Raji (cell line): ENCODE results near the gene MFSD12.
A peak's percentile ranks its signal among the peaks of the same experiment; 100 is the strongest.

Source experiments
- POLR2A ChIP-seq: IDR thresholded peaks from 2 replicates; pipeline ENCODE4 v1.6.1; 2011; ENCODE audit warnings: low read depth, low read length, control low read depth; ENCODE audit not compliant: insufficient read depth

Gene MFSD12

DNA sequence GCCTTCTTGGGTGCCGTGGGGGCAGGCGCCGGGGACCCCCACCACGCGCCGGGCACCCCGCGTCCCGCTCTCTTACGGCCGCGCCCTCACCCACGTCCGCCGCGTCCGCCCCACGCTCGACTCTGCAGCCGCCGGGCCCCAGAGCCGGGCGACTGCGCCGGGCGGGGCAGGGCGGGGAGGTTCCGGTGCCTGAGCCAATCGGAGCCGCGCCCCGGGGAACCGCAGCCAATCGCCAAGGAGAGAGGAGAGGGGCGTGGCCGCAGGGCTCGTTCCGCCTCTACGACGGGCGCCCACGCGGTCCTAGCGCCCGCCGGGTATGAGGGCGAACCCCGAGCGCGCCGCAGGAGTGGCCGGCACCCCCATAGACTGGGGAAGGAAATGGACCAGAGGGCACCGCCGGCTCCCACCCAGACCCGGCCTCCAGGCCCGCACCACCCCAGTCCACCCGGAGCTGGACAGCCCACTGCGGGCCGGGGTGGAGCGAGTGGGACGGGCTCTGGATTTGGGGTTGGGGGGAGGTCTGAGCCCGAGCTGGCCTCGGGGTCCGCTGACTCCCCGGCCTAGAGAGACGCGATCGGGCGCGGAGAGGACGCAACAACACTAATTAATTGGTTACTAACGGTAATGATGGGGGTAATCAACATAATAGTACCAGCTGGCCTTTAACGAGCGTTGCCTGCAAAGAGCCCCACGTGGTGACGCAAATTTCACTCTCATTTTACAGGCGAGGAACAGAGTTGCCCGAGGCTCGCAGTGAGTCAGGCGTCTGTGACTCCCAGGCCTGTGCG, at the start of gene MFSD12:
Gene MFSD12, minus strand, starts transcription at position 126 of the 788 bp plus-strand sequence. CDS start 183 bp downstream, outside the sequence.
- TF ChIP-seq POLR2A = peak; percentile 67

DNA sequence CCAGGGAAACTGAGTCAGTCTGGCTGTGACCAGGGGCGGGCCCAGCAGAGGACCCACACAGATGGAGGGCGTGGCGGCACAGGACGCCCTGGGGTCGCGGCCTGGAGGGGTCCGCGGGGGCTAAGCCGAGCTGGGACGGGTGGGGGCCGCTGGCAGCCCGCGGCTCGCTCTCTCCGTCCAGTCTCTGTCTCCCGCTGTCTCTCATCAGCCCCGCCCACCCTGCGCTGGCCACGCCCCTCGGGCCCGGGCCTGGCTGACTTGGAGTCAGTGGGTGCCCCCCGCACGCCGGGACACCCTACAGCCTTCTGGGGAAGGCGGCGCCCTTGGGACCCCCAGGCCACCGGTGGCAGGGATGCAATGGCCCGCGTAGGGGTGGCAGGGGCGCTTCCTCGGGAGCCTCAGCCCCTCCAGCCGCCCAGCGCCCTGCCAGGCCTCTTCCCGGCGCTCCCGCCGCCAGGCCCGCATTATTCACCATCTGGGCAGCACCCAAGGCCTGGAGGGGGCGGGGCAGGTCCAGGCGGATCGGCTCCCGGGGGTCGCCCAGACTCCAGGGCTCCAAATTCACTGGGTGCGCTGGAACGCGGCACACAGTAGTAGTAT, 49.4 kb upstream of the MFSD12 start, which contains the start of gene TBXA2R:
Gene TBXA2R, minus strand, starts transcription at position 186 of the 600 bp plus-strand sequence. CDS start 6,241 bp downstream, outside the sequence.
- TF ChIP-seq POLR2A = no peak

DNA sequence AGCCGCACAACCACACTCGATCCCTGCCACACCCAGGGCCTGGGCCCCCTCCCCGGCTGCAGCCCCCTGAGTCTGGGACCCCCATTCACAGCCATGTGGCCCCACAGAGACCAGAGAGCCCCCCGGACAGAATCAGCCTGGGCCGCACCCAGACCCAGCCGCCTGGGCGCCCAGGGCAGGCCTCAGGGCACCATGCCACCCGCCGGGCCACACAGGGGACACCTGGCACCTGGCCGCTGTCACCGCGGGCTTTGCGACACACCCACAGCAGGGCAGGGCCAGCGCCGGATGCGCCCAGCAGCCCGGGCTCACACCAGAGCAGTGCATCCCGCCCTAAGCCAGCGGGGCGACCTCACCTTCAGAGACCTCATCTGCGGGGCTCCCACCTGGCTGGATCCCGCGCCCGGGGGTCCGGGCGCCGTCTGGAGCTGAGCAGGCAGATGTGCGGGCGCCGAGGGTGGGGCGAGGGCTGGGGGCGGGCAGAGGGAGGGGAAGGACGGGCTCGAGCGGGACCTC, 48.8 kb upstream of the MFSD12 start:
- TF ChIP-seq POLR2A = no peak

GRCh38 chr19:3605770-3606169, 48.4 kb upstream of the MFSD12 start:
- TF ChIP-seq POLR2A = no peak

DNA sequence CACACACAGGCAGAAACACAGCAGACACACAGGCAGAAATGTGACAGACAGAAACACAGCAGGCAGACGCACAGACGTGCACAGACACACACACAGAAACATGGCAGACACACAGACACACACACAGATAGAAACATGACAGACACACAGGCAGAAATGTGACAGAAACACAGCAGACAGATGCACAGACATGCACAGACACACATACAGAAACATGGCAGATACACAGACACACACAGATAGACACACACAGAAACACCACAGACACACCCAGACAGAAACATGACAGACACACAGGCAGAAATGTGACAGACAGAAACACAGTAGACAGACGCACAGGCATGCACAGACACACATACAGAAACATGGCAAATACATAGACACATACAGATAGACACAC, 48.0 kb upstream of the MFSD12 start:
- no peak for TF ChIP-seq POLR2A

- TF ChIP-seq POLR2A = no peak
These were observed 47.6 kb upstream of the MFSD12 start for GRCh38 chr19:3604987-3605343.

DNA sequence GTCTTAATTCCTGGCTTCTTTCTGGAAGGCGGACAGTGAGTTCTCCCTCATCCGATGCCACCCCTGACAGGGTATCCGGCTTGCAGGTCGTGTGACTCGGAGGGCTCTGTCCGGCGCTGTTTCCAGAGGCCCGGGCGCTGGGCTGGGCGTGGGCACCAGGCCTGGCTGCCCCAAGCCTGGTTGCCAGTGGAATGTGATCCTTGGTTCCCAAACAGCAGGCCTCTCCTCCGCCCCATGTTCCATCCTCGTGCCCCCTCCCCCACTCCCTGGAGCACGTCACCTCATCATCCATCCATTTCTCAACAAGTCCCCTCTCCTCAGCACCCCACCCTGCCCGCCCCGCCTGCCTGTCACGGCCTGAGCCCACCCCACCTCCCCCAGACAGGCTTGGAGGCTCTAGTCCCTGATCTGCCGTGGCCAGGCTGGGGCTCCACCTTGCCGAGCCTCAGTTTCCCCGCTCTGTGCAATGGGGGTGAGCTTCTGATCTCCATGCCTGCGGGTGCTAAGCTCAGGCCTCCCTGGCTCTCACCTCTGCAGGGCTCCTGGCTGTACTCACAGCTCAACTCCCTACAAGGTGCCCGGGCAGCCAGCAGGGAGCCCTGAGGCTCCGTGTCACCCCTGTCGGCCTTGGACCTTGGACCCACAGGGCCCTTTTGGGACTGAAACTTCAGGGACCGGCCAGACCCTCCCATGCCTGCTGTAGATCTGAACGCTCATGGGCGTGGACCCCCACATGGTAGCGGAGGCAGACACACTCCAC, 47.0 kb upstream of the MFSD12 start:
- TF ChIP-seq POLR2A = no peak

GRCh38 chr19:3603121-3603811, 45.9 kb upstream of the MFSD12 start:
- no peak for TF ChIP-seq POLR2A

- TF ChIP-seq POLR2A = no peak
These were observed 43.6 kb upstream of the MFSD12 start for GRCh38 chr19:3601021-3601420.

DNA sequence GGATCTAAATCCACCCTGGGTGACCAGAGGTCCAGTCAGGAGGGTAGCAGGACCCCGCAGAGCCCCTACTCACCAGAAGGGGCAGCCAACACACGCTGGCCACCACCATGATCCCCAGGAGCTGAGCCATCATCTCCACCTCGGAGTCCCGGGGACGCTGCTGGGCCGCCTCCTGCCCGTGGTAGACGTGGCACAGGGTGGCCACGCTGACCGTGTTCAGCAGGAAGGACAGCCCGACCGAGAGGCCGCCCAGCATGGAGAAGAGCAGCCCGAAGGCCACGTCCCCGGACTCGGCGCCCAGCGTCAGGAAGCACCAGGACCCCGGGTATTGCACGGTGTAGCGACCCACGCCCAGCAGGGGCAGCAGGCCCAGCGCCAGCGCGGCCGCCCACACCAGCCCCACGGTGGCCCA, 42.4 kb upstream of the MFSD12 start:
- TF ChIP-seq POLR2A = no peak

DNA sequence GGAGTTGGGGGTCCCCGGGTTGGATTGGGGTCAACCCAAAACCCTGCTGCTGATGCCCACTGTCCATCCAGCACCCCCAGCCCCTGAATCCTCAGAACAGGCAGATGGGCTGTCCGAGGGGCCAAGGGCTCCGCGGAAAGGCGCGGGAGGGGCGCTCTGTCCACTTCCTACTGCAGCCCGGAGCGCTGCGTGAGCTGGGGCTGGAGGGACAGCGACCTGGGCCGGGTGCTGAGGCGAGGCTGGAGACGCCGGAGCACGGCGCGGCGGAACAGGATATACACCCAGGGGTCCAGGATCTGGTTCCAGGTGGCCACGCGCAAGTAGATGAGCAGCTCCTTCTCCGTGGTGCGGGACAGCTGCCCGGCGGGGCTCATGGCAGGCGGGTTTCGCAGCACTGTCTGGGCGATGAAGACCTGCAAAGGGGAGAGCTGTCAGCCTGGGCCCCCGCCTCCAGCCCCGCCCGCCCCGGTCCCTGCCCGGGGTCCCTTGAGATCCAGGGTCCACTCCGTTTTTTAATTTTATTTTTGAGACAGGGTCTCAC, 38.2 kb upstream of the MFSD12 start:
- TF ChIP-seq POLR2A = no peak

DNA sequence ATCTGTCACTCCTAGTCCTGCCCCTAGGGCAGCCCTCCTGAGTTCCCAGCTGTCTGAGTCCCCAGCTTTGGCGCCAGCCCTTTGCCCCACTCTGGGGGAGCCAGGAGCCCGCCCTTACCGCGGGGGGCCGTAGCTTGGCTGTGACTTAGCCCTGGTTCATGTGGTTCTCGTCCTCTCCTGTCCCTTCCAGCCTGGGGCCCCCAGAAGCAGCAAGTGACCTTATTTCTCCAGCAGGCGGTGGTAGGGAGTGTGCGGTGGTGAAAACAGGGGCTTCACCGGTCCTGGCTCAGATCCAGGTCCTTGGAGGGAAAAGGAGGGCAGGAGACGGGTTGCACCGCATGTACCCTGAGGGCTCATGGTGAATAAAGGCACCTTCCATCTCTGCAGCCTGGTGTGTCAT, 35.8 kb upstream of the MFSD12 start:
- TF ChIP-seq POLR2A = no peak

DNA sequence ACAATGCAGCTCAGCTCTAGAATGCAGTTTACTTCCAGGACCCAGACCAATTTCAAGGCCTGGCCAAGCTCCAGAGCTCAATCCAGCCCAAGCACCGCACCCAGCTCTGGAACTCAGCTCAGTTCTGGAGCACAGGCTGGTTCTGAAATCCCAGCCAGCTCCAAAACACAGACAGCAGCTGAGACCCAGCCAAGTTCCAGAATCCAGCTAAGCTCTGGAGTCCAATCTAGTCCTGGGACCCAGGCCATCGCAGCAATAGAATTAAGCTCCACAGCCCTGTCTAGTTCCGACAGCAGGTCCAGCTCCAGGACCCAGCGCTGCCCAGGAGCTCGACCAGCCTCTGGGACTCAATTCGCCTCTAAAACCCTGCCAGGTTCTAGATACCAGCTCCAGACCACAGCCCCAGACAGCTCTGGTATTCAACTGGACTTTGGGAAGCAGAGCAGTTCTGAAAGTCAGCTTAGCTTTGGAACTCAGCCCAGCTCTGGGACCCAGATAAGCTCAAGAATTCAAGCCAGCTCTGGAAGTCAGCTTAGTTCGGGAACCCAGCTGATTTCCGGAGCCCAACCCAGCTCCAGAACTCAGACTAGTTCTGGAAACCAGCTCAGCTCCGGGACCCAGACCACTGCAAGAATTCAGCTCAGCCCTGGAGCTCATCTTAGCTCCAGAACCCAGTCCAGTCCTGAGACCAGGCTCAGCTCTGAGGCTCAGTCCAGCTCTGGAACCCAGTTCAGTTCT, 34.7 kb upstream of the MFSD12 start:
- TF ChIP-seq POLR2A = no peak
